HepG2 (cell line): ENCODE results near the gene SNRNP25. TPM values are rescaled to one million over a fixed set of nuclear protein-coding genes. Genes with fewer than 3 reads are reported as not detected.

Source experiments
- ERF ChIP-seq: IDR thresholded peaks from 2 replicates; pipeline ENCODE4 v1.6.1; 2018; ENCODE audit warnings: missing biosample characterization, missing genetic modification reagents
- FOXA3 ChIP-seq: IDR thresholded peaks from 2 replicates; pipeline ENCODE4 v1.6.1; 2016; ENCODE audit warnings: missing genetic modification reagents, missing compliant biosample characterization
- FOXO1 ChIP-seq: sonication (generic); formaldehyde crosslinking; IDR thresholded peaks from 2 replicates; pipeline ENCODE4 v1.4.0; 2020; ENCODE audit warnings: missing genetic modification reagents
- HHEX ChIP-seq: IDR thresholded peaks from 2 replicates; pipeline ENCODE4 v1.6.1; 2016; ENCODE audit warnings: control low read depth
- LCORL ChIP-seq, 2 experiments: fragments of 450-650 bp in 1 of 2; sonication (generic) in 1 of 2; formaldehyde crosslinking in 1 of 2; IDR thresholded peaks; 2 replicates each; pipeline versions ENCODE4 v1.5.0 to v1.6.1; 2017 to 2020; ENCODE audit warnings: antibody characterized with exemption in 1 of 2, missing genetic modification reagents in 1 of 2
- PAF1 ChIP-seq: IDR thresholded peaks from 2 replicates; pipeline ENCODE4 v1.6.1; 2016; ENCODE audit warnings: missing genetic modification reagents, missing compliant biosample characterization
- RARA ChIP-seq: IDR thresholded peaks from 2 replicates; pipeline ENCODE4 v1.6.1; 2016; ENCODE audit warnings: missing genetic modification reagents, missing compliant biosample characterization
- SMAD1 ChIP-seq: sonication (generic); formaldehyde crosslinking; IDR thresholded peaks from 2 replicates; pipeline ENCODE4 v1.4.0; 2020; ENCODE audit warnings: missing genetic modification reagents, low read depth, mild to moderate bottlenecking, borderline replicate concordance
- SRSF9 ChIP-seq: fragments of 200-400 bp; formaldehyde crosslinking; IDR thresholded peaks from 2 replicates; pipeline ENCODE4 v1.6.1; 2018; ENCODE audit warnings: borderline replicate concordance, mild to moderate bottlenecking, low read depth, low read length; ENCODE audit not compliant: insufficient read depth, poor library complexity, severe bottlenecking
- TBX2 ChIP-seq: sonication (generic); formaldehyde crosslinking; IDR thresholded peaks from 2 replicates; pipeline ENCODE4 v1.5.0; 2020; ENCODE audit warnings: missing genetic modification reagents, mild to moderate bottlenecking, borderline replicate concordance
- ZKSCAN8 ChIP-seq: IDR thresholded peaks from 2 replicates; pipeline ENCODE4 v1.6.1; 2016; ENCODE audit warnings: borderline replicate concordance, missing genetic modification reagents, missing compliant biosample characterization
- ZNF12 ChIP-seq: sonication (generic); formaldehyde crosslinking; IDR thresholded peaks from 2 replicates; pipeline ENCODE4 v1.5.0; 2020; ENCODE audit warnings: missing genetic modification reagents
- ZNF335 ChIP-seq: sonication (generic); formaldehyde crosslinking; IDR thresholded peaks from 2 replicates; pipeline ENCODE4 v1.4.0; 2020; ENCODE audit warnings: missing genetic modification reagents
- ZNF614 ChIP-seq: IDR thresholded peaks from 2 replicates; pipeline ENCODE4 v1.6.1; 2018; ENCODE audit warnings: missing biosample characterization, missing genetic modification reagents, inconsistent platforms, borderline replicate concordance
- ZNF670 ChIP-seq: sonication (generic); formaldehyde crosslinking; IDR thresholded peaks from 2 replicates; pipeline ENCODE4 v1.8.0; 2022; ENCODE audit warnings: mild to moderate bottlenecking, missing genetic modification reagents, borderline replicate concordance
- ZNF703 ChIP-seq: sonication (generic); formaldehyde crosslinking; IDR thresholded peaks from 2 replicates; pipeline ENCODE4 v1.5.1; 2020; ENCODE audit warnings: missing genetic modification reagents, mild to moderate bottlenecking, moderate library complexity, borderline replicate concordance
- ZNF772 ChIP-seq: sonication (generic); formaldehyde crosslinking; IDR thresholded peaks from 2 replicates; pipeline ENCODE4 v1.5.0; 2020; ENCODE audit warnings: mild to moderate bottlenecking, missing genetic modification reagents
- polyA plus RNA-seq, 8 experiments: library from polyadenylated mRNA; depleted of rRNA in 3 of 8; stranded (reverse) in 7 of 8; unstranded in 1 of 8; fragments of >200 nt; fragmentation: Illumina TruSeq in 4 of 8; extraction: Trizol in 4 of 8; gene quantifications; 2 replicates each; pipeline versions ENCODE4 v1.2.1 to v1.2.3, GENCODE V29; 2011 to 2016; ENCODE audit warnings: low read depth in 4 of 8, missing spikeins in 1 of 8, mixed read lengths in 1 of 8; ENCODE audit not compliant: insufficient read depth in 1 of 8
- total RNA-seq, 5 experiments: library from RNA; depleted of rRNA; stranded (reverse); fragments of >200 nt; fragmentation: Illumina TruSeq; extraction: Trizol; gene quantifications; 2 replicates each; pipeline ENCODE4 v1.2.3, GENCODE V29; 2016; ENCODE audit warnings: low read depth in 1 of 5
- TF ChIP-seq, protein P1 (sequence below): sonication (generic); formaldehyde crosslinking; IDR thresholded peaks from 2 replicates; pipeline ENCODE4 v1.4.0; 2020; ENCODE audit warnings: missing genetic modification reagents, borderline replicate concordance
- TF ChIP-seq, protein P2 (sequence below): IDR thresholded peaks from 2 replicates; pipeline ENCODE4 v1.6.1; 2016; ENCODE audit warnings: low read depth, missing genetic modification reagents, missing compliant biosample characterization

The SNRNP25 gene
- total and polyA plus RNA-seq, 2 of the 13 experiments (the other 11 are each of a cell fraction or from before 2014, with no cell fraction given): 34.1 to 97.4 TPM

DNA sequence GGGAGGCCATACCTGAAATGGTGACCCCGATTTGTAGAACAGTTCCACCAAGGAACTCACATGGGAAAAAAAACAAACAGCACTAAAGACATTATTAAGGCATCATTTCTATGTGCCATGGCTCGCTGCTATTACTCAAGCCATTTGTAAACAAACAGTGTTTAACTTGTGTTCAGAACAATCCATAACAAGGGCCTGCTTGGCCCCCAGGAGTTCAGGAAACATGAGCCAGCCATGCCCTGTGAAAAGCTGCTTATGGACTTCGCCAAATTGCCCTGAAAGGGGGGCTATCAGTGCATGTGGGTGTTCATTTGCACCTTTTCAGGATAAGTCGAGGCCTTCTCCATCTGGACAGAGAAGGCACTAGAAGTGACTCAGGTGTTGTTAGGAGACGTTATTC lies 8.2 kb upstream of the SNRNP25 start (continued):
- TF ChIP-seq, protein P1, sequence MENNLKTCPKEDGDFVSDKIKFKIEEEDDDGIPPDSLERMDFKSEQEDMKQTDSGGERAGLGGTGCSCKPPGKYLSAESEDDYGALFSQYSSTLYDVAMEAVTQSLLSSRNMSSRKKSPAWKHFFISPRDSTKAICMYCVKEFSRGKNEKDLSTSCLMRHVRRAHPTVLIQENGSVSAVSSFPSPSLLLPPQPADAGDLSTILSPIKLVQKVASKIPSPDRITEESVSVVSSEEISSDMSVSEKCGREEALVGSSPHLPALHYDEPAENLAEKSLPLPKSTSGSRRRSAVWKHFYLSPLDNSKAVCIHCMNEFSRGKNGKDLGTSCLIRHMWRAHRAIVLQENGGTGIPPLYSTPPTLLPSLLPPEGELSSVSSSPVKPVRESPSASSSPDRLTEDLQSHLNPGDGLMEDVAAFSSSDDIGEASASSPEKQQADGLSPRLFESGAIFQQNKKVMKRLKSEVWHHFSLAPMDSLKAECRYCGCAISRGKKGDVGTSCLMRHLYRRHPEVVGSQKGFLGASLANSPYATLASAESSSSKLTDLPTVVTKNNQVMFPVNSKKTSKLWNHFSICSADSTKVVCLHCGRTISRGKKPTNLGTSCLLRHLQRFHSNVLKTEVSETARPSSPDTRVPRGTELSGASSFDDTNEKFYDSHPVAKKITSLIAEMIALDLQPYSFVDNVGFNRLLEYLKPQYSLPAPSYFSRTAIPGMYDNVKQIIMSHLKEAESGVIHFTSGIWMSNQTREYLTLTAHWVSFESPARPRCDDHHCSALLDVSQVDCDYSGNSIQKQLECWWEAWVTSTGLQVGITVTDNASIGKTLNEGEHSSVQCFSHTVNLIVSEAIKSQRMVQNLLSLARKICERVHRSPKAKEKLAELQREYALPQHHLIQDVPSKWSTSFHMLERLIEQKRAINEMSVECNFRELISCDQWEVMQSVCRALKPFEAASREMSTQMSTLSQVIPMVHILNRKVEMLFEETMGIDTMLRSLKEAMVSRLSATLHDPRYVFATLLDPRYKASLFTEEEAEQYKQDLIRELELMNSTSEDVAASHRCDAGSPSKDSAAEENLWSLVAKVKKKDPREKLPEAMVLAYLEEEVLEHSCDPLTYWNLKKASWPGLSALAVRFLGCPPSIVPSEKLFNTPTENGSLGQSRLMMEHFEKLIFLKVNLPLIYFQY (CRISPR knock-in tag): 0 out of 2 replicates have a peak, but pooled peaks have one; percentile 28
- TF ChIP-seq ERF (CRISPR knock-in tag): peak; percentile 58; the same call in 1 of the 2 replicates
- peak; percentile 61; the same call in 1 of the 2 replicates for TF ChIP-seq FOXO1 (CRISPR knock-in tag)
- no peak for TF ChIP-seq LCORL (IDR thresholded peaks at IDR 0.05)
- peak; percentile 68 for TF ChIP-seq LCORL (CRISPR knock-in tag; IDR thresholded peaks at IDR 0.05)
- 0 out of 2 replicates have a peak, but pooled peaks have one; percentile 27 for TF ChIP-seq ZNF335 (CRISPR knock-in tag)
- 0 out of 2 replicates have a peak, but pooled peaks have one; percentile 37 for TF ChIP-seq ZNF772 (CRISPR knock-in tag)
- TF ChIP-seq ZNF670 (CRISPR knock-in tag): 0 out of 2 replicates have a peak, but pooled peaks have one; percentile 61
- peak; percentile 84 for TF ChIP-seq HHEX
- peak; percentile 36; the same call in 1 of the 2 replicates for TF ChIP-seq TBX2 (CRISPR knock-in tag)
- no peak for TF ChIP-seq SMAD1 (CRISPR knock-in tag)
- peak; percentile 66; the same call in 1 of the 2 replicates for TF ChIP-seq ZKSCAN8 (CRISPR knock-in tag)
- no peak for TF ChIP-seq ZNF703 (CRISPR knock-in tag)
- no peak for TF ChIP-seq SRSF9
- TF ChIP-seq PAF1: no peak
- TF ChIP-seq, protein P2, sequence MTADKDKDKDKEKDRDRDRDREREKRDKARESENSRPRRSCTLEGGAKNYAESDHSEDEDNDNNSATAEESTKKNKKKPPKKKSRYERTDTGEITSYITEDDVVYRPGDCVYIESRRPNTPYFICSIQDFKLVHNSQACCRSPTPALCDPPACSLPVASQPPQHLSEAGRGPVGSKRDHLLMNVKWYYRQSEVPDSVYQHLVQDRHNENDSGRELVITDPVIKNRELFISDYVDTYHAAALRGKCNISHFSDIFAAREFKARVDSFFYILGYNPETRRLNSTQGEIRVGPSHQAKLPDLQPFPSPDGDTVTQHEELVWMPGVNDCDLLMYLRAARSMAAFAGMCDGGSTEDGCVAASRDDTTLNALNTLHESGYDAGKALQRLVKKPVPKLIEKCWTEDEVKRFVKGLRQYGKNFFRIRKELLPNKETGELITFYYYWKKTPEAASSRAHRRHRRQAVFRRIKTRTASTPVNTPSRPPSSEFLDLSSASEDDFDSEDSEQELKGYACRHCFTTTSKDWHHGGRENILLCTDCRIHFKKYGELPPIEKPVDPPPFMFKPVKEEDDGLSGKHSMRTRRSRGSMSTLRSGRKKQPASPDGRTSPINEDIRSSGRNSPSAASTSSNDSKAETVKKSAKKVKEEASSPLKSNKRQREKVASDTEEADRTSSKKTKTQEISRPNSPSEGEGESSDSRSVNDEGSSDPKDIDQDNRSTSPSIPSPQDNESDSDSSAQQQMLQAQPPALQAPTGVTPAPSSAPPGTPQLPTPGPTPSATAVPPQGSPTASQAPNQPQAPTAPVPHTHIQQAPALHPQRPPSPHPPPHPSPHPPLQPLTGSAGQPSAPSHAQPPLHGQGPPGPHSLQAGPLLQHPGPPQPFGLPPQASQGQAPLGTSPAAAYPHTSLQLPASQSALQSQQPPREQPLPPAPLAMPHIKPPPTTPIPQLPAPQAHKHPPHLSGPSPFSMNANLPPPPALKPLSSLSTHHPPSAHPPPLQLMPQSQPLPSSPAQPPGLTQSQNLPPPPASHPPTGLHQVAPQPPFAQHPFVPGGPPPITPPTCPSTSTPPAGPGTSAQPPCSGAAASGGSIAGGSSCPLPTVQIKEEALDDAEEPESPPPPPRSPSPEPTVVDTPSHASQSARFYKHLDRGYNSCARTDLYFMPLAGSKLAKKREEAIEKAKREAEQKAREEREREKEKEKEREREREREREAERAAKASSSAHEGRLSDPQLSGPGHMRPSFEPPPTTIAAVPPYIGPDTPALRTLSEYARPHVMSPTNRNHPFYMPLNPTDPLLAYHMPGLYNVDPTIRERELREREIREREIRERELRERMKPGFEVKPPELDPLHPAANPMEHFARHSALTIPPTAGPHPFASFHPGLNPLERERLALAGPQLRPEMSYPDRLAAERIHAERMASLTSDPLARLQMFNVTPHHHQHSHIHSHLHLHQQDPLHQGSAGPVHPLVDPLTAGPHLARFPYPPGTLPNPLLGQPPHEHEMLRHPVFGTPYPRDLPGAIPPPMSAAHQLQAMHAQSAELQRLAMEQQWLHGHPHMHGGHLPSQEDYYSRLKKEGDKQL: 0 out of 2 replicates have a peak, but pooled peaks have one; percentile 41
- 0 out of 2 replicates have a peak, but pooled peaks have one; percentile 34 for TF ChIP-seq RARA (CRISPR knock-in tag)
- TF ChIP-seq FOXA3 (CRISPR knock-in tag): peak; percentile 90
- peak; percentile 15; the same call in 1 of the 2 replicates for TF ChIP-seq ZNF12 (CRISPR knock-in tag)
- TF ChIP-seq ZNF614: 0 out of 2 replicates have a peak, but pooled peaks have one; percentile 32
